Activated T-helper 2 cell treated with anti-CD3 and anti-CD28 coated beads, Interferon-gamma antibody, Interleukin-2, Interleukin-4, amounts not matched to agents 10 μg/mL and 5 μg/mL and 100 μg/mL, durations not matched to agents 14 hours and 24 hours and 36 hours (primary cell): ENCODE data around the gene CDV3. TPM values are rescaled to one million over a fixed set of nuclear protein-coding genes. Genes with fewer than 3 reads are reported as not detected.
"Not testable (repeated sequence)": the region's sequence is repeated elsewhere in the genome, so short reads cannot be mapped to it uniquely, and the experiment has no call there.

ENCODE experiments used
- DNase-seq: peaks from one replicate; pipeline ENCODE4 v3.0.0; 2021; ENCODE audit warnings: low spot score
- H3K27ac Mint-ChIP-seq: one replicate; pipeline ENCODE4 v1.8.0; 2021; ENCODE audit warnings: mixed read lengths
- H3K27me3 Mint-ChIP-seq: one replicate; pipeline ENCODE4 v1.8.0; 2021; ENCODE audit warnings: low read depth, mixed read lengths
- H3K36me3 Mint-ChIP-seq: one replicate; pipeline ENCODE4 v1.8.0; 2021; ENCODE audit warnings: low read depth, mixed read lengths
- H3K4me1 Mint-ChIP-seq: one replicate; pipeline ENCODE4 v1.8.0; 2021; ENCODE audit warnings: low read depth, mixed read lengths
- H3K4me3 Mint-ChIP-seq: one replicate; pipeline ENCODE4 v1.8.0; 2021; ENCODE audit warnings: low read depth, mild to moderate bottlenecking, moderate library complexity, mixed read lengths
- H3K9me3 Mint-ChIP-seq: one replicate; pipeline ENCODE4 v1.8.0; 2021; ENCODE audit warnings: mixed read lengths
- intact Hi-C: fragments of 100-400 bp; cut with micrococcal nuclease; formaldehyde crosslinking; loops from one replicate; pipeline ENCODE4 v1.15.1; 2023
- total RNA-seq: library from RNA; stranded (reverse); gene quantifications from 2 replicates; pipeline ENCODE4 v1.2.3, GENCODE V29; 2022

CDV3 gene, protein sequence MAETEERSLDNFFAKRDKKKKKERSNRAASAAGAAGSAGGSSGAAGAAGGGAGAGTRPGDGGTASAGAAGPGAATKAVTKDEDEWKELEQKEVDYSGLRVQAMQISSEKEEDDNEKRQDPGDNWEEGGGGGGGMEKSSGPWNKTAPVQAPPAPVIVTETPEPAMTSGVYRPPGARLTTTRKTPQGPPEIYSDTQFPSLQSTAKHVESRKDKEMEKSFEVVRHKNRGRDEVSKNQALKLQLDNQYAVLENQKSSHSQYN
- total RNA-seq = 288 and 295 TPM in 2 replicates

DNA sequence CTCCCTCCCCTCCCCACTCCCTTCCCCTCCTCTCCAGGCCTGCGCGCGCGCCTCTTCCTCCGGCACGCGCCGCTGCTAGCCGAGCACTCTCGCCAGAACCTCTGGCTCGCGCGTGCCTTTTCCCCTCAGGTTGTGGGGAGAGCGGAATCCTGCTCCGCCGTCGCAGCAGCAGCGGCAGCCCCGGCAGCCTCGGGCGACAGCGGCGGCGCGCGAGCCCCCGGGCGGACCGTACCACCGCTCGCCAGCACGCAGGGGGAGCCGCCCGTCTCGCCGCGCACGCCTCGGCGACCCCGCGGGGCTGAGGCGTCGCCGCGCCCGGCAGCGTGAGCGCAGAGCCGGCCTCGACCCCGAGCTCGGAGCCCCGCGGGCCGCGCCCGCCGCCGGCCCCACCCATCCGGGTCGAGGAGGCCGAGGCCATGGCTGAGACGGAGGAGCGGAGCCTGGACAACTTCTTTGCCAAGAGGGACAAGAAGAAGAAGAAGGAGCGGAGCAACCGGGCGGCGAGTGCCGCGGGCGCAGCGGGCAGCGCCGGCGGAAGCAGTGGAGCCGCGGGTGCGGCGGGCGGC, at the start of gene CDV3:
Gene CDV3, plus strand, starts transcription at position 58 of the 566 bp plus-strand sequence. Its CDS starts 359 bp downstream, at position 417.
- no peak for DNase-seq
- peaks cover 44% of the 10 kb centered on the region for H3K36me3 Mint-ChIP-seq
- intact Hi-C loops = loop anchor here (1.0 to 2.0 kb wide), 11 partner anchors 22 to 1157 kb away; partner anchors contain the start of genes ANAPC13, DNAJC13, NPHP3 and RYK
- H3K9me3 Mint-ChIP-seq = no peaks in the 10 kb centered on the region
- peaks cover 45% of the 10 kb centered on the region for H3K4me1 Mint-ChIP-seq
- no peaks in the 10 kb centered on the region for H3K27me3 Mint-ChIP-seq
- H3K4me3 Mint-ChIP-seq = peak within 1 kb of the TSS; percentile 90
- peak within 1 kb of the TSS; percentile 100 for H3K27ac Mint-ChIP-seq

DNA sequence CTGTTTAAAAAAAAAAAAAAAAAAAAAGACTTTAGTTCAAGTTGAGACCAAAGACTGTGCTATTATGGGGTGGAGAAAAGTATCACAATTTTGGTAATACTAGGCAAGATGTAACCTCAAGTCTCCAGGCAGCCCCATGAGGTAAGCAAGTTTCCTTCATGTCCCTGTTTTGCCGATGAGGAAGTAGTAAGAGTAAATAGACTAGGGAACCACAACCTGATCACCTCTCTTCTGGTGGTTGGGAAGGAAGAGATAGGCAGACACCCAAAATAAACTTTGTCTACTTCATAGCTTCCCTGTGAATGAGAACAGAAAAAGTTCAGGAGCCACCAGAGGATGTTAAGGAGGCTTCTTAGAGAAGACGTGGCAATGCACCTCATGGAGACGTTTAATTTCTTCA, 49.7 kb upstream of the CDV3 start:
- H3K4me3 Mint-ChIP-seq, H3K9me3 Mint-ChIP-seq, DNase-seq, H3K4me1 Mint-ChIP-seq, H3K27ac Mint-ChIP-seq, intact Hi-C loops, H3K27me3 Mint-ChIP-seq, H3K36me3 Mint-ChIP-seq: not testable (repeated sequence)

DNA sequence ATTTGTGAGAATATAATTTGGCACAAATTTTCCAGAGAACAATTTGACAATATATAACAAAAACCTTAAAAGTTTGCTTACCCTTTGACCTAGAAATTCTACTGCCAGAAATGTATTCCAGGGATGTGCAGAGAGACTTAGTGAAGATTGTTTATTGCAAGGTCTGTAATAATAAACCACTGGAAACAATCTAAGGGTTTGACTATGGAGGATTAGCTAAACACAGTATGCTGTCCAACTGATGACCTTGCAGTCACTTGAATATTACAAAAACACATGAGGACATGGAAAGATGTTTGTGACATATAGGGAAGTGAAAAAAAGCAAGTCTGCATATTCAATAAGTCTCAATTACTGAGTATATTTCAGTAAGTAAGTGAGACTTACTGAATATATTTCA, 48.1 kb upstream of the CDV3 start:
- peaks cover 4% of the 10 kb centered on the region for H3K27me3 Mint-ChIP-seq
- no peak for DNase-seq
- intact Hi-C loops = no loop called here
- no peak overlapping the region for H3K27ac Mint-ChIP-seq
- H3K9me3 Mint-ChIP-seq = peaks cover 8% of the 10 kb centered on the region
- peaks cover 4% of the 10 kb centered on the region for H3K4me1 Mint-ChIP-seq
- no peaks in the 10 kb centered on the region for H3K36me3 Mint-ChIP-seq
- no peak overlapping the region for H3K4me3 Mint-ChIP-seq

DNA sequence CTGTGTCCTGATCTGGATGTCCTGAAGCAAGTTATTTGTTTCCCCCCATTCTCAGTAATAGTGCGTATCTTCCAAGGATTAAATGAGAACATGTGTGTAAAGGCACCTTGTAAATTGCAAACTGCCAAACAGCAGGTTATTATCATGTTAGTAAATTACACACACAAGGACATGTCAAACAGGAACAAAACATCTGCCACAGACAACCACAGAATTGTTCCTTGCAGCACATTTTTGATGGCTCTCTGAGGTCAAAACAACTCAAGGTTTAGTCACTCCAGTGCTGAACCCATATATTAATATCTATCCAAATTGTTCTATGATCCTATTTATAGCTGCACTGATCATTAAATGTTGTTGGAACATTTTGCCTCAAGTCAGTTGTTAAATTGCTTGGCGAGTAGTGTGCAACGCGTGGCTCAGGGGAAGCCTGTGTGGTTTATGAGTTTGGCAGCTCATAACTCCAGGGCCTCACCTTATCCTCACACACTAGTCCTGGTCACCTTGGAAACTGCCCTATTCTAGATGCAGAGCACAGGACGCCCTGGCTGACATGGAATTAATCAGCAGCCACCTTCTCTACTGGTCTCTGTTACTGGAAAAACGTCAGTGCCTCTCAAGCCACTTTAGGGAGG, 46.3 kb upstream of the CDV3 start:
- H3K36me3 Mint-ChIP-seq = no peaks in the 10 kb centered on the region
- DNase-seq = no peak
- intact Hi-C loops = no loop called here

DNA sequence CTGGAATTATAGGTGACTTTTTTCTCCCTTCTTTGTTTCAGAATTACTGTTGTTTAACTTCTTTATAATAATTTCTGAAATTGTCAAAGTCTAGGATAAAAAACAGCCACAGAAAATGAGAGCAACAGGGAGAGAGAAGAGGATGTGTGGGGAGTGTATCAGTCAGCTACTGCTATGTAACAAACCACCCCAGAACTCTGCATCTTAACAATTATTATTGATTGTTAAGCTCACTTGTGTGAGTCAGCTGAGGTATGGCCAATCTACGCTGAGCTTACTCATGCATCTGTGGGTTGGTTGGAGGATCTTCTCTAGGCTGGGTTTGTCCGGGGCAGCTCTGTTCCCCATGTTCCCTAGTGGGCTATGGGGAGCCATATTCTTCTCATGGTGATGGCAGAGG, 43.7 kb upstream of the CDV3 start:
- H3K4me3 Mint-ChIP-seq = no peak overlapping the region
- H3K27me3 Mint-ChIP-seq = peaks cover 4% of the 10 kb centered on the region
- H3K27ac Mint-ChIP-seq = no peak overlapping the region
- peaks cover 8% of the 10 kb centered on the region for H3K9me3 Mint-ChIP-seq
- H3K36me3 Mint-ChIP-seq = no peaks in the 10 kb centered on the region
- no peak for DNase-seq
- H3K4me1 Mint-ChIP-seq = peaks cover 4% of the 10 kb centered on the region
- intact Hi-C loops = no loop called here

More for the DNA sequence above, 46.3 kb upstream of the CDV3 start:
- no peak overlapping the region for H3K4me3 Mint-ChIP-seq
- H3K9me3 Mint-ChIP-seq = peaks cover 8% of the 10 kb centered on the region
- H3K4me1 Mint-ChIP-seq = peaks cover 4% of the 10 kb centered on the region
- peaks cover 4% of the 10 kb centered on the region for H3K27me3 Mint-ChIP-seq
- H3K27ac Mint-ChIP-seq = no peak overlapping the region

DNA sequence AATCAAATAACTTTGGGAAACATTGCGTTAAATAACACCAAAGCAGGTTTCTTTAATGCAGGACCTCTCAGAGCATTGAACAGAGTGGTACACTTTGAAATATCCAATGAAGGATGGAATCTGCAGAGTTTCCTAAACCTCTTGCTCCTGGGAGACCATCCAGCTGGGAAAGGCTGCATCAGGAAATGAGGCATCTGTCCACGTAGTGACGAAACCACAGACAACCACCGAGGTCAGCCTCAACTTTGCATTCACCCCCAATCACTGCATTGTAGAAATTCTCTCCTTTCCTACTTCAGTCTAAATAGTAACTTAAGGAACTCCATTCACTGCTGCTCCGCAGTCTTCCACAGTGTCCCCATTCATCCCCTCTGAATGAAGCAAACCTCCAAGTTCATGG, 41.5 kb upstream of the CDV3 start:
- peaks cover 8% of the 10 kb centered on the region for H3K9me3 Mint-ChIP-seq
- peaks cover 3% of the 10 kb centered on the region for H3K27me3 Mint-ChIP-seq
- intact Hi-C loops = no loop called here
- H3K36me3 Mint-ChIP-seq = no peaks in the 10 kb centered on the region
- H3K4me1 Mint-ChIP-seq = peaks cover 4% of the 10 kb centered on the region
- no peak for DNase-seq
- no peak overlapping the region for H3K27ac Mint-ChIP-seq
- H3K4me3 Mint-ChIP-seq = no peak overlapping the region

DNA sequence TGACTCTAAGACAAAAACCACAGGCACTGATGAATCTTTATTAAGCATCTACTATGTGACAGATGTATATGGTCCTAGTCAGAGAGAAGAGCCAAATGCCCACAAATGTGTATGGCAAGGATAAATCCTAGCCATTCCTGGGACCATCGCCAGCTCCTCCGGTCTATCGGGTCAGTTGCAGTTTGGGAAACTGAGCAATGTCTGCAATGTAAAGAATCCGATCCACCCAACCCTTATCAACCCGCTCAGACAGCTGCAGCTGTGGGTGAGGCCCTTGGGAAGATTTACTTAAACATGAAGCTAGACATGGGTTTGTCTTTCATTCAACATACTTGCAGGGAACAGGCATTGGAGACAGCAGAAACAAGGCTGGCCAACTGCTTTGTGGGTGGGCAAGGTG, 40.5 kb upstream of the CDV3 start:
- intact Hi-C loops = no loop called here
- Mint-ChIP-seq H3K27ac (no peak overlapping the region), H3K4me1 (no peaks in the 10 kb centered on the region), H3K4me3 (no peak overlapping the region), H3K36me3 (no peaks in the 10 kb centered on the region), H3K27me3 (no peaks in the 10 kb centered on the region), H3K9me3 (peaks cover 8% of the 10 kb centered on the region)
- DNase-seq = no peak

DNA sequence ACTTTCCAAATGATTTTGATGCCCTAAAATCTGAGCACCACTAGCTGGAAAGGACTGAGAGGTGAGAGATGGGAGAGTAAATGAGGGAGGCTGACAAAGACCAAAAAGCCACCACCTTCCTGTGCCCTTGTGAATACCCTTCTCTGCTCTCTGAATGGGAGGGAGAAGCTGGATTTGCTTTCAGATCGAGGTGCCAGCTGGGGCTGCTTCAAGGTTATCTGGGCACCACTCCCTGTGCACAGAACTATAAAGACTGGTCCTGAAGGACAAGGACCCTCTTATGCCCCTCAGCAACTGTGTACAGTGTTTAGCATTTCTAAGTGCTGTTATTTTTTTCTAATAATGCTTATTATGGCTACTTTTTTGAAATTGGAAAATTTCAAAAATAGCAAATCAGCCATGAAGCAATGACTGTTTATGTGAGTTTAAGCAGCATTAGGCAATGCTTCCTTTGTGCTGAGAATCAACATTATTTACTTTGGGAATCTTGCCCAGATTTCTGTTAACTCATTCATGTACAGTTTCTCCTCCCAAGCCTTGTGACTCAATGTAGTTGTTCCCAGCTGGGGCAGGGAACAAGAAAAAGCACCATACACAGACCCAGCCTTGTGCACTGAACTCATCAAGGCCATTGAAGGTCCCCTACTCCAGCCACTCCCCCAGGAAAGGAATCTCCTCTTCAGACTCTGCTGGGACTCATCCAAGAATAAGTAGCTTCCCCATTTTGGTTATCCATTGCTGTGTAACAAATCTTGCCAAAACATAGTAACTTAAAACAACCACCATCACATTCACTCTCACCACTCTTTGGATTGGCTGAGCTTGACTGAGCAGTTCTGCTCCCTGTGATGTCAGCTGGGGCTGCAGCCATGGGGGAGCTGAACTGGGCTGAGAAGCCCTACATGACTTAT, 37.3 kb upstream of the CDV3 start:
- Mint-ChIP-seq H3K27ac (no peak overlapping the region), H3K9me3 (no peaks in the 10 kb centered on the region), H3K27me3 (no peaks in the 10 kb centered on the region), H3K4me3 (no peak overlapping the region), H3K36me3 (no peaks in the 10 kb centered on the region), H3K4me1 (no peaks in the 10 kb centered on the region)
- DNase-seq = no peak
- intact Hi-C loops = no loop called here

DNA sequence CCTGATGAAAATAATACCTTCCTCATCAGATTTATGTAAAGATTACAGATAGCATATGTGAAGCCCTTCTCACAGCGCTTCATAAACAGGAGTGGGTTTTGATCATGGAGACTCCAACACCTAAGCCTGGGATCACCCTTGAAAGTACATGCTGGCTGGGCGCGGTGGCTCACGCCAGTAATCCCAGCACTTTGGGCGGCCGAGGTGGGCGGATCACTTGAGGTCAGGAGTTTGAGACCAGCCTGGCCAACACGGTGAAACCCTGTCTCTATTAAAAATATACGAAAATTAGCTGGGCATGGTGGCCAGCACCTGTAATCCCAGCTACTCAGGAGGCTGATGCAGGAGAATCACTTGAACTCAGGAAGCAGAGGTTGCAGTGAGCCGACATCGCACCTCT, 36.4 kb upstream of the CDV3 start:
- H3K27ac Mint-ChIP-seq, H3K9me3 Mint-ChIP-seq, H3K4me1 Mint-ChIP-seq, DNase-seq, H3K27me3 Mint-ChIP-seq, intact Hi-C loops, H3K36me3 Mint-ChIP-seq, H3K4me3 Mint-ChIP-seq: not testable (repeated sequence)

DNA sequence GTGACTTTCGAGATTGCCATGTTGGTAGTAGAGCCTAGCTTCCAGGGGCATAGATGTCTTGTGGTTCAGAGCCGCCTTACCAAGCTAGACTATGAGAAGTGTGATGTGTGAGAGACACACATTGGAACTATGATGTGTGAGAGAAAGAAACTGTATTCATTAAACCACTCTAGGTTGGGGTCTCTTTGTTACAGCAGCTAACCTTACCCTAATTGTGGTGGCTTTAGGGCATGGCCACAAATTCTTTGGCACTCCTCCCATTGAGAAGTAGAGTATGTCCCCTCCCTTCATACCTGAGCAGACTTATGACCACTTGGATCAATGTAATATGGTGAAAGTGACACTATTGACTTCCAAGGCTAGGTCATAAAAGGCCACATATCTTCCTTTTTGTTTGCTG, 35.3 kb upstream of the CDV3 start:
- no peak for DNase-seq
- intact Hi-C loops = no loop called here
- H3K9me3 Mint-ChIP-seq = no peaks in the 10 kb centered on the region
- H3K4me1 Mint-ChIP-seq = no peaks in the 10 kb centered on the region
- H3K27ac Mint-ChIP-seq = no peak overlapping the region
- no peak overlapping the region for H3K4me3 Mint-ChIP-seq
- no peaks in the 10 kb centered on the region for H3K27me3 Mint-ChIP-seq
- H3K36me3 Mint-ChIP-seq = no peaks in the 10 kb centered on the region

DNA sequence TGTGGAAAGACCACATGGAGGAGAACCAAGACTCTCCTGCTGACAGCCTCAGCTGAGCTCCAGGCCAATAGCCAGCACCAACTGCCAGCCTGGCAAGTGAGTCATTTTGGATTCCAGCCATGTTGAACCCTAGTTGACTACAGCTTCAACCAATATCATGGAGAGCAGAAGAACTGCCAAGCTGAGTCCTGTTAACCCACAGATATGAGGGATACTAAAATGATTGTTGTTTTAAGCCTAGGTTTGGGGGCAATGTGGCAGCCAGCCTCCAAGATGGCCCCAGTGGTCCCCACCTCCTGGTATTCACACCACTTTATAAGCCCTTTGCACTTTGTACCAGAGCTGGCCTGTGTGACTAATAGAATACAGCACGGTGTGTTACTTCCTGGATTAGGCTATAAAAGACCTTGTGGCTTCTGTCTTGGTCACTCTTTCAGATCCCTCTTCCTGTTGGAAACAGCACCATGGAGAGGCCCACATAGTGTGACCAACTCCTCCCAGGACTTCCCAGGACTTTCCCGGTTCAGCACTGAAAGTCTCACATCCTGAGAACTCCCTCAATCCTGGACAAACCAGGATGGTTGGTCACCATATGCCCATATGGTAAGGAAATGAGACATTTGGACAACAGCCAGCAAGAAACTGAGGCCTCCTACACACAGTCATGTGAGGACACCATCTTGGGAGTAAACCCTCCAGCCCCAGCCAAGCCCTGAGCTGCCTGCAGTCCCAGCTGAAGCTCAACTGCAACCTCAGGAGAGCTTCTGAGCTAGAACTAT, 32.4 kb upstream of the CDV3 start:
- Mint-ChIP-seq H3K4me1 (no peaks in the 10 kb centered on the region), H3K36me3 (no peaks in the 10 kb centered on the region), H3K27me3 (no peaks in the 10 kb centered on the region), H3K27ac (no peak overlapping the region), H3K4me3 (no peak overlapping the region), H3K9me3 (no peaks in the 10 kb centered on the region)
- no peak for DNase-seq
- intact Hi-C loops = no loop called here

DNA sequence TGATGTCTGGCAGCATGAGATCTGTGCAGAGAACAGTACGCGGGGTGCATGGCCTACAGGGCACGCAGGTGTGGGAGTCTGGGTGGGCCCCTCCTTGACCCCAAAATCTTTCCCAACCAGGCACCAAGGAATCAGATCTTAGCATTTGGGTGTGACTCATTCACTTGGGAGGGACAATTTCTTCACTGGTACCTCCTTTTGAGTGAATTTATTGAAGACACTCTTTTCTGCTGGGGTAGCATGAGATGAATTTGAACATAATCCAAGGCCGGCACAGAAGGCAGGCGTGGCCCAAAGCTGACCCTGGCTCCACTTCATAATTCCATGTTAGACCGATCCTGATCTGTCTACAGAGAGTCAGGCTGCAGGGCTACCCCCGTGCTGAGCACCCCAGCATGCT, 30.6 kb upstream of the CDV3 start:
- DNase-seq = no peak
- Mint-ChIP-seq H3K27me3 (no peaks in the 10 kb centered on the region), H3K4me1 (no peaks in the 10 kb centered on the region), H3K4me3 (no peak overlapping the region), H3K36me3 (no peaks in the 10 kb centered on the region), H3K9me3 (no peaks in the 10 kb centered on the region), H3K27ac (no peak overlapping the region)
- intact Hi-C loops = no loop called here
